SK-MEL-5 (cell line): ENCODE data around the gene ETV7. TPM values are rescaled to one million over a fixed set of nuclear protein-coding genes. Genes with fewer than 3 reads are reported as not detected.
"Not testable (repeated sequence)": the region's sequence is repeated elsewhere in the genome, so short reads cannot be mapped to it uniquely, and the experiment has no call there.

ENCODE experiments used
- DNase-seq: peaks from one replicate; pipeline ENCODE4 v3.0.0-alpha.2; 2016; ENCODE audit warnings: low read depth, low spot score
- in situ Hi-C: cut with HindIII; loops from 2 replicates; pipeline ENCODE4 v1.10.0; 2016; ENCODE audit warnings: low sequenced_read_pairs, high pct_unique_total_duplicates, low pct_unique_long_range_greater_than_20kb
- total RNA-seq: library from RNA; depleted of rRNA; stranded (reverse); fragments of >200 nt; shearing (Covaris generic); gene quantifications from 2 replicates; pipeline ENCODE4 v1.2.3, GENCODE V29; 2014

ETV7 gene
- total RNA-seq, 1 experiment from 2014 or later: not detected

GRCh38 chr6:36372088-36372487 is 15.4 kb downstream of the ETV7 start:
- in situ Hi-C loops: no loop called here
- no peak for DNase-seq

GRCh38 chr6:36371211-36371610 is 16.3 kb downstream of the ETV7 start:
- DNase-seq: no peak
- in situ Hi-C loops: no loop called here

GRCh38 chr6:36370638-36371037 is 16.8 kb downstream of the ETV7 start:
- in situ Hi-C loops: no loop called here
- no peak for DNase-seq

- in situ Hi-C loops: no loop called here
- no peak for DNase-seq
Measured at GRCh38 chr6:36368921-36369865, 18.3 kb downstream of the ETV7 start.

- in situ Hi-C loops: no loop called here
- DNase-seq: no peak
Measured at GRCh38 chr6:36368421-36368820, 19.0 kb downstream of the ETV7 start.

- in situ Hi-C loops: no loop called here
- no peak for DNase-seq
Measured at GRCh38 chr6:36367743-36368142, 19.7 kb downstream of the ETV7 start.

- in situ Hi-C loops: no loop called here
Measured at GRCh38 chr6:36364669-36365479, 22.6 kb downstream of the ETV7 start.

GRCh38 chr6:36364061-36364635 is 23.3 kb downstream of the ETV7 start:
- in situ Hi-C loops: not testable (repeated sequence)

More at GRCh38 chr6:36364669-36365479, 22.6 kb downstream of the ETV7 start:
- DNase-seq: no peak

GRCh38 chr6:36363371-36363752 is 24.1 kb downstream of the ETV7 start:
- in situ Hi-C loops, DNase-seq: not testable (repeated sequence)

More at GRCh38 chr6:36364061-36364635, 23.3 kb downstream of the ETV7 start:
- not testable (repeated sequence) for DNase-seq

GRCh38 chr6:36362551-36363370 is 24.7 kb downstream of the ETV7 start:
- in situ Hi-C loops: no loop called here
- no peak for DNase-seq

- DNase-seq: no peak
- in situ Hi-C loops: no loop called here
Measured at GRCh38 chr6:36361071-36361470, 26.4 kb downstream of the ETV7 start.

- DNase-seq: peak; percentile 87
- in situ Hi-C loops: no loop called here
Measured at GRCh38 chr6:36360241-36361054, 27.0 kb downstream of the ETV7 start.

GRCh38 chr6:36358226-36358915 is 29.1 kb downstream of the ETV7 start:
- in situ Hi-C loops: no loop called here
- DNase-seq: peak; percentile 64

- in situ Hi-C loops: no loop called here
- DNase-seq: no peak
Measured at GRCh38 chr6:36357872-36358225, 29.6 kb downstream of the ETV7 start.

GRCh38 chr6:36355819-36356218 is 31.6 kb downstream of the ETV7 start:
- in situ Hi-C loops: no loop called here
- DNase-seq: peak; percentile 91

- no peak for DNase-seq
- in situ Hi-C loops: no loop called here
Measured at GRCh38 chr6:36353411-36353915, 34.0 kb downstream of the ETV7 start.
